OCI-LY3 (cell line): Measurements from ENCODE around the gene PDCD2L.

ENCODE experiments used
- H2AFZ ChIP-seq: fragments of 200-600, 300-600 bp; shearing (Covaris generic); 2 replicates; pipeline ENCODE4 v1.6.0; 2014; ENCODE audit warnings: antibody characterized with exemption, low read depth, low read length
- H3K27ac ChIP-seq: fragments of 200-600, 300-600 bp; sonication (generic); 2 replicates; pipeline ENCODE4 v1.5.1; 2014; ENCODE audit warnings: mild to moderate bottlenecking, low read length, moderate library complexity, mixed read lengths
- H3K27me3 ChIP-seq: fragments of 200-600, 300-600 bp; sonication (generic); 2 replicates; pipeline ENCODE4 v1.6.1; 2014; ENCODE audit warnings: low read depth, low read length, mixed read lengths
- H3K36me3 ChIP-seq: fragments of 200-600, 300-600 bp; sonication (generic); replicated peaks from 2 replicates; pipeline ENCODE3; 2014; ENCODE audit warnings: low read depth, low read length, mixed read lengths
- H3K4me1 ChIP-seq: fragments of 300-600, 200-600 bp; sonication (generic); 2 replicates; pipeline ENCODE4 v1.6.1; 2014; ENCODE audit warnings: low read length, mixed read lengths
- H3K4me2 ChIP-seq: fragments of 200-600, 300-600 bp; sonication (generic); 2 replicates; pipeline ENCODE4 v1.6.1; 2014; ENCODE audit warnings: low read length, mixed read lengths
- H3K4me3 ChIP-seq: fragments of 300-600, 200-600 bp; sonication (generic); 2 replicates; pipeline ENCODE4 v1.5.1; 2014; ENCODE audit warnings: antibody characterized with exemption, mild to moderate bottlenecking, low read length, moderate library complexity
- H3K79me2 ChIP-seq: fragments of 300-600, 200-600 bp; shearing (Covaris generic); 2 replicates; pipeline ENCODE4 v1.6.1; 2014; ENCODE audit warnings: mild to moderate bottlenecking, low read length, mixed read lengths
- H3K9ac ChIP-seq: fragments of 300-600, 200-600 bp; shearing (Covaris generic); 2 replicates; pipeline ENCODE4 v1.6.0; 2014; ENCODE audit warnings: mild to moderate bottlenecking, low read length, moderate library complexity
- H3K9me3 ChIP-seq: fragments of 200-600, 300-600 bp; shearing (Covaris generic); 2 replicates; pipeline ENCODE4 v1.6.1; 2014; ENCODE audit warnings: low read length, mixed read lengths; ENCODE audit not compliant: insufficient read depth
- H4K20me1 ChIP-seq: fragments of 200-600, 300-600 bp; sonication (generic); 2 replicates; pipeline ENCODE4 v1.6.1; 2016; ENCODE audit warnings: low read length, mixed read lengths; ENCODE audit not compliant: insufficient read depth
- EZH2phosphoT487 ChIP-seq: fragments of 200-600 bp; shearing (Covaris generic); IDR thresholded peaks from 2 replicates; pipeline ENCODE4 v1.6.1; 2018; ENCODE audit warnings: antibody characterized with exemption, mixed run types, low read depth
- TF ChIP-seq, protein P1 (sequence below): fragments of 200-600, 300-600 bp; sonication (generic); IDR thresholded peaks from 2 replicates; pipeline ENCODE4 v1.5.1; 2014; ENCODE audit warnings: antibody characterized with exemption, low read length, low read depth

The PDCD2L gene

DNA sequence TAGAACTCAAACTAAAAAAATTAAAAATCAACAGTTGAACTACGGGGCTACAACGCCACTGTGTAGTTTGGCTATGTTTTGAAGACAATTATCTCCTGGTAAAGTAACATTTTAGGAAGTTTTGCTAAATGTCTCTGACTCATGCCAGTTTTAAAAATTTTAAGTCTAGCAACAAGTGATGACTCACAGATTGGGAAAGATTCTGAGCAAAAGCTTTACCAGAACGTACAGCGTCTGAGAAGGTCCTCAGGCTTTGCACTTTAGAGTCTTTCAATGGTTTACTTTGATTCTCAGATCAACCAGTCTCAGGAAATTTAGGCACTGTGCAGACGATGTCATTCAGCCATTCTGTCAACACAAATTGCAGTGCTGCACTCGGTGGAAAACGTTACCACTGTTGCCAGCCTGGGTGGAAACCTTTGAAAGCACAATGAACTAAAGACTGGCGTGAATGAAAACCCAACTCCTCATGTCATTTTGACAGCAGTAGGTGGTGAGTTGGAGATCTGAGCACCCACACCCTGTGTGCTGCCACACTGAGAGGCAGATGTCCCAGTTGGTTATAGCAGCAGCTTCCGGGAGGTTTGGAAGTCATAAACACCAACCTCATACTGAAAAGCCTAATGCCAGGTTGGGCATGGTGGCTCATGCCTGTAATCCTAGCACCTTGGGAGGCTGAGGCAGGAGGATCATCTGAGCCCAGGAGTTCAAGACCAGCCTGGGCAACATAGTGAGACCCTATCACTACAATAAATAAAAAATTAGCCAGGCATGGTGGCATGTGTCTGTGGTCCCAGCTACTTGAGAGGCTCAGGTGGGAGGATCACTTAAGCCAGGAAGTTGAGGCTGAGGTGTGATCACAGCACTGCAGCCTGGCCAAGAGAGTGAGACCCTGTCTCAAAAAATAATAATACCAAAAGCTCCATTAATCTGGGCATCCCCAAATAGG, 71.1 kb downstream of the PDCD2L start:
- no peak overlapping the region for H3K9ac ChIP-seq
- TF ChIP-seq, protein P1, sequence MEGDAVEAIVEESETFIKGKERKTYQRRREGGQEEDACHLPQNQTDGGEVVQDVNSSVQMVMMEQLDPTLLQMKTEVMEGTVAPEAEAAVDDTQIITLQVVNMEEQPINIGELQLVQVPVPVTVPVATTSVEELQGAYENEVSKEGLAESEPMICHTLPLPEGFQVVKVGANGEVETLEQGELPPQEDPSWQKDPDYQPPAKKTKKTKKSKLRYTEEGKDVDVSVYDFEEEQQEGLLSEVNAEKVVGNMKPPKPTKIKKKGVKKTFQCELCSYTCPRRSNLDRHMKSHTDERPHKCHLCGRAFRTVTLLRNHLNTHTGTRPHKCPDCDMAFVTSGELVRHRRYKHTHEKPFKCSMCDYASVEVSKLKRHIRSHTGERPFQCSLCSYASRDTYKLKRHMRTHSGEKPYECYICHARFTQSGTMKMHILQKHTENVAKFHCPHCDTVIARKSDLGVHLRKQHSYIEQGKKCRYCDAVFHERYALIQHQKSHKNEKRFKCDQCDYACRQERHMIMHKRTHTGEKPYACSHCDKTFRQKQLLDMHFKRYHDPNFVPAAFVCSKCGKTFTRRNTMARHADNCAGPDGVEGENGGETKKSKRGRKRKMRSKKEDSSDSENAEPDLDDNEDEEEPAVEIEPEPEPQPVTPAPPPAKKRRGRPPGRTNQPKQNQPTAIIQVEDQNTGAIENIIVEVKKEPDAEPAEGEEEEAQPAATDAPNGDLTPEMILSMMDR, result no peak
- TF ChIP-seq EZH2phosphoT487, result no peak
- H4K20me1 ChIP-seq, result no peaks in the 10 kb centered on the region
- no peaks in the 10 kb centered on the region for H3K4me1 ChIP-seq
- H3K36me3 ChIP-seq, result peaks cover 38% of the 10 kb centered on the region
- no peaks in the 10 kb centered on the region for H3K9me3 ChIP-seq
- H3K79me2 ChIP-seq, result no peaks in the 10 kb centered on the region
- H3K4me3 ChIP-seq, result no peak overlapping the region
- H2AFZ ChIP-seq, result no peak overlapping the region
- H3K27ac ChIP-seq, result no peak overlapping the region
- no peak overlapping the region for H3K4me2 ChIP-seq
- no peaks in the 10 kb centered on the region for H3K27me3 ChIP-seq
